Upper lobe of left lung (tissue), 6 donors: ENCODE measurements around the gene KHDC3L. TPM values are rescaled to one million over a fixed set of nuclear protein-coding genes. Genes with fewer than 3 reads are reported as not detected.

Experiments used
- ATAC-seq, 2 donors: fragments of 200-7000 bp; cut with Tn5 transposase; one replicate each; pipeline ENCODE4 v1.9.1; 2022; ENCODE audit warnings: mild to moderate bottlenecking in 2 of 2, moderate library complexity in 2 of 2; ENCODE audit not compliant: low FRiP score in 2 of 2
- DNase-seq, 2 donors: peaks; one replicate each; pipeline ENCODE4 v3.0.0-alpha.2; 2019 to 2020
- H3K27ac ChIP-seq, 4 donors: fragments of 200-600 bp; sonication (generic); one replicate each; pipeline ENCODE4 v1.5.1; 2016 to 2019
- H3K27me3 ChIP-seq, 4 donors: fragments of 200-600 bp; sonication (generic); one replicate each; pipeline ENCODE4 v1.5.1; 2017 to 2019
- H3K36me3 ChIP-seq, 4 donors: fragments of 200-600 bp; sonication (generic); one replicate each; pipeline ENCODE4 v1.5.1; 2016 to 2019
- H3K4me1 ChIP-seq, 4 donors: fragments of 200-600 bp; sonication (generic); one replicate each; pipeline ENCODE4 v1.5.1; 2018 to 2019
- H3K4me3 ChIP-seq, 4 donors: fragments of 200-600 bp; sonication (generic); one replicate each; pipeline ENCODE4 v1.5.1; 2017 to 2019; ENCODE audit warnings: mild to moderate bottlenecking in 2 of 4, moderate library complexity in 1 of 4
- H3K9me3 ChIP-seq, 4 donors: fragments of 200-600 bp; sonication (generic); one replicate each; pipeline ENCODE4 v1.5.1; 2018 to 2019
- EP300 ChIP-seq, 4 donors: sonication (generic); formaldehyde crosslinking; IDR thresholded peaks; one replicate each; pipeline ENCODE4 v1.5.1; 2017; ENCODE audit warnings: antibody characterized with exemption in 4 of 4, control low read depth in 2 of 4
- POLR2A ChIP-seq, 4 donors: fragments of 450-650 bp; IDR thresholded peaks; one replicate each; pipeline ENCODE4 v1.5.1; 2016 to 2017; ENCODE audit warnings: antibody characterized with exemption in 4 of 4, mild to moderate bottlenecking in 2 of 4
- POLR2AphosphoS5 ChIP-seq, 2 donors: sonication (generic); formaldehyde crosslinking; IDR thresholded peaks; one replicate each; pipeline ENCODE4 v1.5.1; 2017; ENCODE audit warnings: antibody characterized with exemption in 2 of 2
- WGBS, 2 donors: methylation state at CpG; one replicate each; pipeline ENCODE4 v1.1.5; 2017 to 2018; 5-methylcytosine and 5-hydroxymethylcytosine counted together
- total RNA-seq, 6 donors: library from RNA; depleted of rRNA in 4 of 6; stranded (reverse); fragments of >200 nt in 4 of 6; gene quantifications; one replicate each; pipeline versions ENCODE4 v1.1.0 to v1.2.1, GENCODE V29; 2016 to 2021
- TF ChIP-seq, protein P1 (sequence below), 6 experiments: fragments of 450-650 bp in 4 of 6; fragments of 200-600 bp in 2 of 6; sonication (generic) in 2 of 6; IDR thresholded peaks; one replicate each; pipeline ENCODE4 v1.5.1; 2016 to 2019; ENCODE audit warnings: antibody characterized with exemption in 6 of 6
- donor health status: DM: no; HTN: no; CAD: no; lungs with moderate emphysema.
- donor health status: DM: no; HTN: yes; CAD: no; lungs with severe emphysema.

KHDC3L gene
- total RNA-seq, 6 donors from 2014 or later: not detected

GRCh38 chr6:73393278-73393677 is 30.8 kb downstream of the KHDC3L start:
- Histone ChIP-seq H3K9me3 (no peaks in the 10 kb centered on the region), H3K4me1 (peaks cover 0 to 9% (median 0%) of the 10 kb centered on the region in 4 donors), H3K27me3 (no peaks in the 10 kb centered on the region), H3K36me3 (no peaks in the 10 kb centered on the region), H3K27ac (no peak overlapping the region), H3K4me3 (no peak overlapping the region)
- no peak for ATAC-seq
- no peak for DNase-seq
- 91 to 97% methylated on average over 3 of the region's 3 CpGs for WGBS, 2 donors
- TF ChIP-seq, protein P1, sequence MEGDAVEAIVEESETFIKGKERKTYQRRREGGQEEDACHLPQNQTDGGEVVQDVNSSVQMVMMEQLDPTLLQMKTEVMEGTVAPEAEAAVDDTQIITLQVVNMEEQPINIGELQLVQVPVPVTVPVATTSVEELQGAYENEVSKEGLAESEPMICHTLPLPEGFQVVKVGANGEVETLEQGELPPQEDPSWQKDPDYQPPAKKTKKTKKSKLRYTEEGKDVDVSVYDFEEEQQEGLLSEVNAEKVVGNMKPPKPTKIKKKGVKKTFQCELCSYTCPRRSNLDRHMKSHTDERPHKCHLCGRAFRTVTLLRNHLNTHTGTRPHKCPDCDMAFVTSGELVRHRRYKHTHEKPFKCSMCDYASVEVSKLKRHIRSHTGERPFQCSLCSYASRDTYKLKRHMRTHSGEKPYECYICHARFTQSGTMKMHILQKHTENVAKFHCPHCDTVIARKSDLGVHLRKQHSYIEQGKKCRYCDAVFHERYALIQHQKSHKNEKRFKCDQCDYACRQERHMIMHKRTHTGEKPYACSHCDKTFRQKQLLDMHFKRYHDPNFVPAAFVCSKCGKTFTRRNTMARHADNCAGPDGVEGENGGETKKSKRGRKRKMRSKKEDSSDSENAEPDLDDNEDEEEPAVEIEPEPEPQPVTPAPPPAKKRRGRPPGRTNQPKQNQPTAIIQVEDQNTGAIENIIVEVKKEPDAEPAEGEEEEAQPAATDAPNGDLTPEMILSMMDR (IDR thresholded peaks at IDR 0.05): no peak
- TF ChIP-seq POLR2A (IDR thresholded peaks at IDR 0.05): no peak

GRCh38 chr6:73394577-73395354 is 32.3 kb downstream of the KHDC3L start, which contains the start of gene DDX43:
DDX43 (plus strand) TSS chr6:73394828; CDS start chr6:73394906, 78 bp downstream.
- DNase-seq: peak; percentile 51 to 81
- Histone ChIP-seq H3K36me3 (no peaks in the 10 kb centered on the region), H3K4me3 (peak within 1 kb of the TSS in 3 of 4 donors; percentile 21 to 41 (median 37)), H3K27ac (peak within 1 kb of the TSS in 3 of 4 donors; percentile 54 to 86 (median 60)), H3K9me3 (no peaks in the 10 kb centered on the region), H3K4me1 (no peaks in the 10 kb centered on the region), H3K27me3 (no peaks in the 10 kb centered on the region)
- TF ChIP-seq EP300 (IDR thresholded peaks at IDR 0.05) (no peak), POLR2A (IDR thresholded peaks at IDR 0.05) (peak in 1 of 4 donors; percentile 49), POLR2AphosphoS5 (IDR thresholded peaks at IDR 0.05) (no peak)
- TF ChIP-seq, protein P1 (IDR thresholded peaks at IDR 0.05): no peak
- WGBS, 2 donors: 78 to 84% methylated on average over 50 to 54 of the region's 54 CpGs
- ATAC-seq: peak; percentile 81 to 82

GRCh38 chr6:73395875-73396274 is 33.4 kb downstream of the KHDC3L start:
- no peak for TF ChIP-seq POLR2AphosphoS5 (IDR thresholded peaks at IDR 0.05)
- TF ChIP-seq EP300 (IDR thresholded peaks at IDR 0.05): no peak
- TF ChIP-seq POLR2A (IDR thresholded peaks at IDR 0.05): no peak
- TF ChIP-seq, protein P1 (IDR thresholded peaks at IDR 0.05): no peak
- DNase-seq (no peak), ATAC-seq (no peak)
- no peaks in the 10 kb centered on the region for H3K36me3 ChIP-seq
- no peak overlapping the region for H3K4me3 ChIP-seq
- H3K9me3 ChIP-seq: no peaks in the 10 kb centered on the region
- no peak overlapping the region for H3K27ac ChIP-seq
- 95 to 96% methylated on average over 10 of the region's 10 CpGs for WGBS, 2 donors
- no peaks in the 10 kb centered on the region for H3K27me3 ChIP-seq
- no peaks in the 10 kb centered on the region for H3K4me1 ChIP-seq

DNA sequence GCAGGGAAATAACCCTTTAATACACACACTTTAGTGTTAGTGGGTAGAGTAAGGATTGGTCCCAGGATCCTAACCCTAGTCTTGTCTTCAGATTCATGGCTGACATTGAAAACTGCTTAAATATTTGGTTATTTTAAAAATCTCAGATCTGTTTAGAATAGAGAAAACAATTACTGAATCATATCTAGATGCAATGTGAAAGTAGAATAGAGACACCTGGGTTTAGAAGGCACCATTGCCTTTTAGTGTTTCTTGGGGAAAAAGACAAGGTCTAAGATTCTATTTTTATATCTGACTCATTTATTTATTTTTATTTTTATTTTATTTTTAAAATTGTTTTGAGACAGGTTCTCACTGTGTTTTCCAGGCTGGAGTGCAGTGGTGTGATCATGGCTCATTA is 38.2 kb downstream of the KHDC3L start:
- Histone ChIP-seq H3K27me3 (no peaks in the 10 kb centered on the region), H3K36me3 (no peaks in the 10 kb centered on the region), H3K4me1 (no peaks in the 10 kb centered on the region), H3K4me3 (no peak overlapping the region), H3K27ac (no peak overlapping the region), H3K9me3 (no peaks in the 10 kb centered on the region)
- DNase-seq (no peak), ATAC-seq (no peak)
- TF ChIP-seq POLR2A (IDR thresholded peaks at IDR 0.05) (no peak), EP300 (IDR thresholded peaks at IDR 0.05) (no peak)
- TF ChIP-seq, protein P1 (IDR thresholded peaks at IDR 0.05): no peak

DNA sequence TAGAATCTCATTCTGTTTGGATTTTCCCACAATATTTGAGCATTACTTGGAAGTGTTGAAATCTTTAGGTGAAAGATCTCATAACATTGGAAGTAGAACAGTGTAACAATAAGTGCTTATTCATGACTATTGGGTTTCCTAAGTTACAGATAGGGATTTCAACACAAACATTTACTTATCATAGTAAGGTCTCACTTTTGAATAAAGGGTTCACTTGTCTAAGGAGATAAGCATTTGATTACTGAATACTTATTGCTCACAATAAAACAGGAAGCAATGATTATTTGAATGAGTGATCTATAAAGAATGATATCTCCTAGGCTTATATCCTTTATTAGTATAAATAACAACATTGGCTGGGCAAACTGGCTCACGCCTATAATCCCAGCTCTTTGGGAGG is 46.9 kb downstream of the KHDC3L start:
- no peak overlapping the region for H3K27ac ChIP-seq
- no peak for ATAC-seq
- DNase-seq: no peak
- H3K9me3 ChIP-seq: no peaks in the 10 kb centered on the region
- no peaks in the 10 kb centered on the region for H3K27me3 ChIP-seq
- WGBS, 2 donors: 60 to 88% methylated on average over 1 of the region's 1 CpG
- no peak overlapping the region for H3K4me3 ChIP-seq
- H3K36me3 ChIP-seq: no peaks in the 10 kb centered on the region
- H3K4me1 ChIP-seq: no peaks in the 10 kb centered on the region
- TF ChIP-seq, protein P1 (IDR thresholded peaks at IDR 0.05): no peak
- TF ChIP-seq EP300 (IDR thresholded peaks at IDR 0.05) (no peak), POLR2AphosphoS5 (IDR thresholded peaks at IDR 0.05) (no peak), POLR2A (IDR thresholded peaks at IDR 0.05) (no peak)
